Activated CD4-positive, alpha-beta T cell treated with anti-CD3 and anti-CD28 coated beads, Interleukin-2, Interleukin-4, amounts not matched to agents 100 ng/mL and 50 ng/mL, durations not matched to agents 16 hours and 8 hours (primary cell): Measurements from ENCODE around the gene SFXN3.

ENCODE experiments used
- DNase-seq: peaks from one replicate; pipeline ENCODE4 v3.0.0-alpha.2; 2020; ENCODE audit warnings: low spot score

Gene SFXN3

DNA sequence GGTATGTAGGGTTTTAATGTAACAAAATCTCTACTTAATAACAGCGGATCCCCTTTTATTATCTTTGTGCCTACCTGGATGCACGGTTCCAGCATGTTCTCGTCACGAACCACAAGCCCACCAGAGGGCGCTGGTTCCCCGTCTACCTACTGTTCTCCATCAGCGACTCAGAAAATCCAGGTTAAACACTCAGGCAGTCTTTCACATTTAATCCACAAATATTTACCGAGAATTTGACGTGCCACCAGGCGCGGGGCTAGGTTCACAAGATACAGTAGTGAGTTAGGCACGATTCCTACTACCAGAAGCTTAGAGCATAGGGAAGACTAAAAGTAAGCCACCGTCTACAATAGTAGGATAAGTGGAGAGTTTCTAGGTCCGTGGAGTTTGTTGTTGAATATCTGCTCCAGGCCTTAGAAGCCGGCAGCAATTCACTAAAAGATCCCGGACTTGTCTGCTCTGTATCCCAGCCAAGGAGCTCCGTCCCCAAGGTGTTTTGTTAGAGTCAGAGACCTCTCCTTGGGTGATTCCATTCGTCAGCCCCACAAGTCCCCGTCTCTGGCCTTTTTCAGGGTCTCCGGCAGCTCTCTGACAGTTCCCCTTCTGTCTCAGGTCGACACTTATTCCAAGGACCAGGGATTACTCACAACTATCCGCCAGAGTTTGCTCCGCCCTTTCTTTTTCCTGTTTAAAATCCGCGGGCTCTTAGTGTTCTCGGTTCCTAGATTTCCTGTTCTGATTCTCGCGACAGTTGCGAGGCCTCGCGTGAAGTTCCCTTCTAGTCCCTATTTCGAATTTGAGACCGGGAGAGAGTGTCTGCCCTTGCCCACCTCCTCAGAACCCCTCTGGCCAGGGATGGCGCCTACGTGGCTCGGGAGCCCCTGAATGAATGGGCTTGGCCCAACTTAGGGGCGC, 29.3 kb downstream of the SFXN3 start:
- DNase-seq = peak; percentile 93

DNA sequence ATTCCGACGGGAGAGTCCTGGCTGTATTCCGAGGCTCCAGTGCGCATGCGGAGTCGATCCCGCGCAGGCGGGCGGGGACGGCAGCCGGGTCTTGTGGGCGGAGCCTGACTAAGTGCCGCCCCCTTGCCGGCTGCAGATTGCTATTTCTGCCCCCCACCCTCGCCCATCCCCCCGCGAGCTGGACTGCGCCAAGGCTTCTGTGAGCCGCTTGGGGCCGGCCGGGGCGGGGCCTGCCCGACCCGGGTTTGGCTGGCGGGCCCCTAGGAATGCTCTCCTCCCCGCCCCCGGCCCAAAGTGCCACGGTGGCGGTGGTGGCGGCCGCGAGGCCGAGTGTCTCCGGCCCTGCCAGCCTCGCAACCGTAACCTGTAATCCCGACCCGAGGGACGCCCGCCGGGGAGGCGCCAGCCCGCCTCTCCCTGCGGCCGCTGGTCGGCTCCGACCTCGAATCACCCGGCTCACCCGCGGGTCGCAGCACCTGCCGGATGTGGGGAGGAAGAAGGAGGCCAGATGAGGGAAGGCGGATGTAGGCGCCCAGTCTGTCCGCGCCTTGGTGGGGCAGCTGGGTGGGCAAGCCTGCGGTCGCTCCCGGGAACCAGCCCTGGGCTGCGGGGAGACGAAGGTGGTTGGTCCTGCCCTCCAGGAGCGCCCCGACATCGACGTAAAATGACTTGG, 30.1 kb downstream of the SFXN3 start:
- DNase-seq = peak; percentile 92

DNA sequence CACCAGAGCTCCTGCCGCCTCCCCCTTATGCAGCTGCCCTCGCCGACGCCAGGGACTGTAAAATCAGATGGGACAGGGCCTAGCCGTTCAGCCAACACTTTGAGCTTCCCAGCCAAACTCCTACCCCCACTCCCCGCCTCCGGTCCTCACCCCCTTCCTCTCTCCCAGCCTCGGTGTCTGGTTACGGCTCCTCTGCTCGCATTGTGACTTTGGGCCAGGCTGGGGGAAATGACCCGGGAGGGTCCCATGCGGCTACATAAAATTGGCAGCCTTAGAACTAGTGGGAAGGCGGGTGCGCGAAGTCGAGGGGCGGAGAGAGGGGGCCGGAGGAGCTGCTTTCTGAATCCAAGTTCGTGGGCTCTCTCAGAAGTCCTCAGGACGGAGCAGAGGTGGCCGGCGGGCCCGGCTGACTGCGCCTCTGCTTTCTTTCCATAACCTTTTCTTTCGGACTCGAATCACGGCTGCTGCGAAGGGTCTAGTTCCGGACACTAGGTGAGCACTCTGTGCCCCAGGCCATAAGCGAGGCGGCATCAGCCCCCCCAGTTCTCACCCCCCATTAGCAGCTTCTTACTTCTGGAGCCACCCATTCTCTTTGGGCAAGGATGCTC, 30.7 kb downstream of the SFXN3 start, which contains the start of gene KAZALD1:
KAZALD1 (plus strand) TSS at position 366 of the 608 bp plus-strand sequence. CDS start 604 bp downstream, outside the sequence.
- no peak for DNase-seq

DNA sequence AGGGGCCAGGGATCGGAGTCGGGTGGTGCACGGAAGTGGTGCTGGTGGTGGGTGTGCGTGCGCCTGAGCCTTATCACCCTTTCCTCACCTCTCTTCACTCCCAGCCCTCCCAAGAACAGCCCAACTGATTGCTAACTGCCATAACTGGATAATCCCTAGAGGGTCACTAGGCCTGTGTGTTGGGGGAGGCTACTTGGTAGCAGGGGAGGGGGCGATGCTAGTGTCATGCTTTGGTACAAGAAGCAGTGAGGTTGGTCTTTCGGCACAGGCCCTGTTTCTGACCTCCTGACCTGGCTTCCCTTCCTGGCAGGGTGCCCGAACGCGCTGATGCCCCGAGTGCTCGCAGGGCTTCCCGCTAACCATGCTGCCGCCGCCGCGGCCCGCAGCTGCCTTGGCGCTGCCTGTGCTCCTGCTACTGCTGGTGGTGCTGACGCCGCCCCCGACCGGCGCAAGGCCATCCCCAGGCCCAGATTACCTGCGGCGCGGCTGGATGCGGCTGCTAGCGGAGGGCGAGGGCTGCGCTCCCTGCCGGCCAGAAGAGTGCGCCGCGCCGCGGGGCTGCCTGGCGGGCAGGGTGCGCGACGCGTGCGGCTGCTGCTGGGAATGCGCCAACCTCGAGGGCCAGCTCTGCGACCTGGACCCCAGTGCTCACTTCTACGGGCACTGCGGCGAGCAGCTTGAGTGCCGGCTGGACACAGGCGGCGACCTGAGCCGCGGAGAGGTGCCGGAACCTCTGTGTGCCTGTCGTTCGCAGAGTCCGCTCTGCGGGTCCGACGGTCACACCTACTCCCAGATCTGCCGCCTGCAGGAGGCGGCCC, 31.4 kb downstream of the SFXN3 start:
- DNase-seq = peak; percentile 58

DNA sequence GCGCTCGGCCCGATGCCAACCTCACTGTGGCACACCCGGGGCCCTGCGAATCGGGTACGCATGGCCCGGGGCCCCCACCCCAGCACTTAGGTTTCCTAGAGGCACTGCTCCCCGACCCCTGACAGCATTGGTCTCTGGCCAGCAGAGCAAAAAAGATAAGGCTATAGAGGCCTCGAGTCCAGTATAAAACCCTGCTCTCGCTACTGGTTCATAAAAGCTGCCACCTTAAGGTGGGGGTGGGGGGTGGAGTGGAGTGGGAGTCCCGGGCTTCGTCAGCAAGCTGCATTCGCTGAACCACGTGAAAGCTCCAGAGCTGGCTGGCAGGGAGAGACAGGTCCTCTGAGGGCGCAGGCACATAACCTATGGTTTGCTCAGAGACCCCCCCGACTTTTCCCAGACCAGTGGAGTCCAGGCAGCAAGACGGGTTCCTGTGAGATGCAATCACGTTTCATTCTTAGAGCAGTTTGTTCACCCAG, 32.1 kb downstream of the SFXN3 start:
- no peak for DNase-seq

DNA sequence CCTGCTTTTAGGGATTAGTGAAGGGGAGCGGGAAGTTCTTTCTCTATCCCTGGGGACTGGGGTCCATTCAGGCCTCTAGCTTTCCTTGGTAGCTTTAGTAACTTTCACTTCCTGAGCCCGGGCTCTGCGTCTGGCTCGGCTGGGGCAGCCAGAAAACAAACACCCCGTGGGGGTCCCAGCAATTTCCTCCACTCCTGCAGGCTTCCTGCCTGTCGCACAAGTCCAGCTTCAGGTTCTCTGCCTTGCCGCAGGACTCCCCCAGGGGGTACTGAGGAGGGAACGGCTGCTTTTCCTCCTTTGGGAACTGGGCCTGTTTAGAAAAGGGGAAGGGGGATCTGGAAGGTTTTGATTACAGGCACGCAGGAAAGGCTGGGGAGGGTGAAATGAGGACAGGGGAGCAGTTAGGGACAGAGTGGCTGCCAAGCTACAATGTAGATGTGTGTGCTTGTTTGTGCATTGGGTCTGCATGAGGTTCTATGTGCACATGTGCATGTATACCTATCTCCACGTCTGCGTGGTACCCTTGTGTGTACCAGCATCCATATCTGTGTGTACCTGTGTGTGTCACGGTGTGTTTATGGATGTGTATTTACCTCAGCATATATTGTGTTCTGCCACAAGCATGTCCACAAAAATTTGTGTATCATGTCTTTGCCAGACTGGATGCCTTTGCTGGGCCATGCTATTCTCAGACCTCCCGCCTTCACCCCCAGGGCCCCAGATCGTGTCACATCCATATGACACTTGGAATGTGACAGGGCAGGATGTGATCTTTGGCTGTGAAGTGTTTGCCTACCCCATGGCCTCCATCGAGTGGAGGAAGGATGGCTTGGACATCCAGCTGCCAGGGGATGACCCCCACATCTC, 32.7 kb downstream of the SFXN3 start:
- DNase-seq = no peak

DNA sequence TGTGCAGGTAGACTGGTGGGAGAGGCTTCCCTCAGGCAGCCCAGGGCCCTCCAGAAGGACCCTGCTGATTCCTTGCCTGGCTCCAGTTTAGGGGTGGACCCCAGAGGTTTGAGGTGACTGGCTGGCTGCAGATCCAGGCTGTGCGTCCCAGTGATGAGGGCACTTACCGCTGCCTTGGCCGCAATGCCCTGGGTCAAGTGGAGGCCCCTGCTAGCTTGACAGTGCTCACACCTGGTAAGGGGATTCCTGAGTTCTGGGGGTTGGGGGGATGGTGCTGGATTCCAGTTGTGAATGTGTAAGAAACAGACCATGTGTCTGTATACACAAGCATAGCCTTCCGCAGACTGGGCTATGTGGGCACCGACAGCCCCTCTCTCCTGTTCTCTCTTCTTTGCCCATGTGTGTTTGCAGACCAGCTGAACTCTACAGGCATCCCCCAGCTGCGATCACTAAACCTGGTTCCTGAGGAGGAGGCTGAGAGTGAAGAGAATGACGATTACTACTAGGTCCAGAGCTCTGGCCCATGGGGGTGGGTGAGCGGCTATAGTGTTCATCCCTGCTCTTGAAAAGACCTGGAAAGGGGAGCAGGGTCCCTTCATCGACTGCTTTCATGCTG, 33.5 kb downstream of the SFXN3 start:
- DNase-seq = no peak

DNA sequence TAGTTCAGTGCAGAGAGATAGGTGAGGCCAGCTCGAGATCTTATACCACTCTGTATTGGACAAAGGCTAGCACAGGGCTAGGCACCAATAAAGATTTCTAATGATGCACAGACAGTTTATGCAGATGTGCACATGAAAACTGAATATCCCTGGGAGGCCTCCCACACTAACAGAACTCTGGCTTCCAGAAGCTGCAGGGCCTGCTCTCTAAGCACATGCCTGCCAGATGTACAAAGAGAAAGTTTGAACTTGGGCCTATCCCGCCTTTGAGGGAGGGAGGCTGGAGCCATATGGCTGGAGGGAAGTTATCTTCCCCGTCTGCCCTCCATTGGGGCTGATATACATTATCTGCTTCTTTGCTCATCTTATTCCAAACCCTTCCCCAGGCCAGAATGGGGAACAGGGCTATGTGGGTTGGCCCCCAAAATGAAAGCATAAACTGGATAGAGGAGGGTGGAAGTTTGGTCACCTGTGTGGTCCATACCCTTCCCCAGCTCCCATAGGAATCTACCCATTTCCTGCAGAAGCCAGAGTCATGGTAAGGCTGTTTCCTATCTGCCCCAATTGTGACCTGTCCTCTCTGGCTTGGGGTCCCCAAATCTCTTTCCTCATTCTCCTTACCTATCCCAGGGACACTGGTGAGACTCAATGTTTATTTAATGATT, 34.6 kb downstream of the SFXN3 start:
- no peak for DNase-seq

DNA sequence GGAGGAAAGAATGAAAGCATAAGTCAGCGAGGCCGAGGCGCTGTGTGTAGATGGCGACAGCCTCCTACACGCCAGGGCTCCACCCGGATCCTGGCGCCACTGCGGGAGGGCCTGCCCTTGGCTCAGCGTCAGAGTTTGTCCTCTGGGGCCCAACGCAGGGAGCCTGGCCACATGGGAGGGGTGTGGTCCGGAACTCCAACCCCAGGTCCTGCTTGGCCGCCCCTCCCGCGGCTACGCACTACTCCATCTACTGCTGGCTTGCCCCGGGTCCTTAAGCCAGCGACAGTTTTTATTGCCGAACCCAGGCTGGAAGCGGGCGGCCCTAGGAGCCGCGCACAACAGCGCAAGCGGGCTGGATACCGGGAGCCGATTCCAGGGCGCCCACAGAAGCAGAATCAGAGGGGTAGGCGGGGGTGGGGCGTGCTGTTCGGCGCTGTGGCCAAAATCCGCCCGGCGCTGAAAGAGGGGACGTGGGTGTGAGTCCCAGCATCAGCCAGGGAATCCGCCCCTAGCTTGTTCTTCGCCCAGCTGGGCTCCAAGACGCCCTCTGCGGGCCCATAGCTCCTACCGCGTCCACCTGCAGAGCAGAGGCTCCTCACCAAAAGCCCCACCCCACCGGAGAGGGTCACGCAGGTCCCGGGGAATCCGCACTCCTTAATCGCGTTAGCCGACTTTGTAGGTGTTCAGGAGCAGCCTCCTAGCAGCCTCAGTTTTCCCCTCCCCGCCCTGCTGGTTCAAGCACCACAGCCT, 35.3 kb downstream of the SFXN3 start:
- DNase-seq = peak; percentile 40

DNA sequence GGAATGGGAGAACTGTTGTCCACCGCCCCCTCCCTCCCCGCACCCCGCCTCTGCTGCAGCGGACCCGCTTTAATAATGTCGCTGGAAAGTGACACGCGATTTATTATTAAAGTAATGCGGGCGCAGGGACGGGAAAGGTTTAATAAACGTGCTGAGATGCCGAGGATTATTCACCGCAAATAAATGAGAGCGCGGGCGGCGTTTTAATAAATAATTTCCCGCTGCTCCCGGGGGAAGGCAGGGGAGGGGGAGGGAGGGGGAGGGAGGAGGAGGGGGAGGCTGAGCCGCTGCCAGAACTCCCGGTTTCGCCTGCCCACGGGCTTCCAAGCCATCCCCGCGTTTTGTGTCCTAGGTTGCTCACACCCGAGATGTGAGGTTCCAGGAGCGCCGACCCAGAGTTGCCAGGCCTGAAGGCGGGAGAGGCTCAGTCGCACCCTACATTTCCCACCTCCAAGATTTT, 35.9 kb downstream of the SFXN3 start:
- DNase-seq = no peak

DNA sequence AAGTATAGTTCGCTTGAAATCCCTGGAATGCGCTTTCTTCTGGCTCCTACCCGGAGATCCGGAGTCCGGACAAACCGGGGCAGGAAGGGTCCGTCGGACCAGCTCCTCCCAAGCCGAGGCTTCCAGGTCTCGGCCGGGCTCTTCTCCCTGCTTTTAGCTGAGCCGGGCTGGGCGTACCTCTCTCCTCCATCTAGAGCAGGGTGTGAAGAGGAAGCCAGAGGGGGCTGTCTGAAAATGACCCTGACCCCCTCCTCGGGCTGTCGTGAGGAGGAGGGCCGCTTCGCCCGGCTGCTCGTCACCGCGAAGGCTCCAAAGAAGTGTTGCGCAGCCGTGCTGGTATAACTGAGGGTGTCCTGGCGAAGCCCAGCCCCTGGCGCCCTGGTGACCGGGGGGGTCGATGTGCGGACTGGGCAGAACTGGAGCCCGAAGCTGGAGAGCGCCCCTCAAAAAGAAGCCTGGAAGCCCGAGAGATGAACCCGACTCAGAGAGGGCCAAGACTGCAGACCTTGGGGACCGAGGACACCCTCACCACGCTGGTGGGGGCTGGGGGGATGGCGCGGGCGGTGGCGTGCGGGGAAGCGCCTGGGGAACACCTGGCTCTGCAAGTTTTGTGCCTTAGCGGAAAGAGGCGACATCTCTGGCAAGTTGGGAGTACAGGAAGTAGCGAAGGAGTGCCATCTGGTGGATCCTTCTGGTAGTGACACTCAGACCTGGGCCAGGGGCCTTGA, 36.5 kb downstream of the SFXN3 start:
- DNase-seq = peak; percentile 86

DNA sequence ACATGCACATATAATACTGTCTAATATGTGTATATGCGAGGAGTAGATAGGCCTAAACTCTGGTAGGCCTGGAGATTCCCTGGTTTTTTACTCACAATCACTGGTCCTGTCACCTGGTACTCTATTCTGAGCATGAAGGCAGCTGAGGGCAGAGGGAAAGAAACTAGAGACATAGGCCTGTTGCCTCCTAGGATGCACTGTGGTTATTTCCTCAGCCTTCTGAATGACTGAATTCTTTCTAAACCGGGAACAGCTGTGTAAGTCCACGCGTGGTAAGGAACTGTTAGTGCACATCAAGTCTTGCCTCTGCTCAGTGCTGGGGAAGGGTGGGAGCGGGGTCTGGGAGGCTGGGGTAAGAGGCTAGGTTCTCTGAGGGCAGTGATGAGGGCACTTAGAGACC, 38.4 kb downstream of the SFXN3 start:
- no peak for DNase-seq

DNA sequence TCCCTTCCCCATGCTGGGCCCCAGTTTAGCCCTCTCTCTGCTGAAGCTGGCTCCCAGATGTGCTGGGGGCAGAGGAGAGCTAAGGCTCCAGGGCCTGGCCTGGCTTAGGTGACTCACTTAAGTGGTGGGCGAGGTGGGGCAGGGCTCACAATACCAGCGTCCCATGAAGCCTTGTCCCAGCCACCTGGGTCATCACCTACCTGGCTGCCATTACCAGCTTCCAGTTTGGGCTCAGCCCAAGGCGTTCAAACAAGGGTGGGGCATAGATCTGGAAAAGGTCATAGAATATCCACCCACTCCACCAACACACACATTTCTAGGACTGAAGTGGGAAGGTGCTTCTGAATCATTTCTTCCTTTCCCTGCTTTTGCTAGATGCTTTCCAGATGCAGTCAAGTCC, 39.1 kb downstream of the SFXN3 start:
- no peak for DNase-seq

DNA sequence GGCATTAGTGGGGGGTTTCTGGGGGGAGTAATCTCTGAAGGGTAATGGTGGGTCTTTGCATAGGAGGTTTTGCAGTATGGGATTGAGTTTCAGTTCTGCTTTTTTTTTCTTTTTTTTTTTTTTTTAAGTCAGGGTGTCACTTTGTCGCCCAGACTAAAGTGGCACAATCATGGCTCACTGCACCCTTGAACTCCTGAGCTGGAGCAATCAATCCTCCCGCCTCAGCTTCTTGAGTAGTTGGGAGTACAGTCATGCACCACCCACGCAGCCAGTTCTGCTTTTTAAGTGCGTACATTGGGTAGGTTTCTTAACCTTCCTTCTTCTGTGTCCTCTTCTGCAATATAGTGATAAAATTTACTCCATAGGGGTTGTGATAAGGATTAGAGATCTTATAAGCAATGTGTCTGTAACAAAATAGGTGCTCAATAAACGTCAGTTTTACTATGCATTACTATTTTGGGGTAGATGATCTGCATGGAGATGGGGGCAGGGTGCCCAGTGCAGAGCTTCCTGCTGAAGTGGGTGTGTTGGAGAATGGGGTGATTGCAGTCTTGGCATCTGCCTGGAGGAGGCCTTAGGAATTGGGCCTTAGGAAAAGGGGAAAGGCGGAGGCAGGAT, 40.3 kb downstream of the SFXN3 start:
- no peak for DNase-seq

DNA sequence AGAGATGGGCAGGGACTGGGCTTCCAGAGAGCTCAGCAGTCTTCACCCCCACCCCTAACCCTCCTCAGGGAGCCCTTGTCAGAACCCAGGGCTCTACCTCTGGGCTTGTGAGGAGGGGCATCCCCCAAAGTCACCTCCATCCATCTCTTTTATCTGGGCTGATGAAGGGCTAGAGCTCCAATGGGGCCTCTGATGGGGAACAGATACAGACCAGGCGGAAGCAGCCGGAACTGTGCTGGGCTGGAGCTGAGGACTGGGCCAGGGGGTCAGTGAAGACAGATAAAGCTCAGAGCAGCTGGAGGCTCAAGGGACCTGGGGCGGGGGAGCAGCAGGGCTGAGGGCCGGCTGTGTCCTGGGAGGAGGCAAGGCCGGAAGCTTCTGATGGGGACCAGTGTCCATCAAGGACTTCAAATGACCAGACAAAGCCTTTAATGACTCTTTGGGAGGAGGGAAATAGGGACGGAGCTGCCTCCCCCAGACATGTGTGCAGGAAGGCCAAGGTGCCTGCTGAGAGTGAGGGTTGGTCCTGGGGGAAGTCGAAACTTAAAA, 40.9 kb downstream of the SFXN3 start:
- no peak for DNase-seq

DNA sequence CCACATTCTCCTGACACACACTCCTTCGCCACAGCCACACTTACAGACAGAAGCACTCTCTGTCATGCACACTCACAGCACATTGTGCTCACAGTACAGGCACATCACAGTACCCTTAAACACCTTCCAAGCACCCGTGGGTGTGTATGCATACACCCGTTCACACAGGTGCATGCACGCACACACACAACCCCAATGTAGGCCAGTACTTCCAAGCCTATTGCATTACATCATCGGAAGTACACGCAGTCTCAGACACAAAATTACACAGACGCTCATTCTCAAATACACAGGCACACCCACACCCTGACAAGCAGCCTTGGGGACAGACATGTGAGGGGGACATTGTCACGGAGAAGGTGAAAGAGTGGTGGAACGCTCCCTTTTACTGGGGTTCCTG, 41.9 kb downstream of the SFXN3 start:
- DNase-seq = no peak

DNA sequence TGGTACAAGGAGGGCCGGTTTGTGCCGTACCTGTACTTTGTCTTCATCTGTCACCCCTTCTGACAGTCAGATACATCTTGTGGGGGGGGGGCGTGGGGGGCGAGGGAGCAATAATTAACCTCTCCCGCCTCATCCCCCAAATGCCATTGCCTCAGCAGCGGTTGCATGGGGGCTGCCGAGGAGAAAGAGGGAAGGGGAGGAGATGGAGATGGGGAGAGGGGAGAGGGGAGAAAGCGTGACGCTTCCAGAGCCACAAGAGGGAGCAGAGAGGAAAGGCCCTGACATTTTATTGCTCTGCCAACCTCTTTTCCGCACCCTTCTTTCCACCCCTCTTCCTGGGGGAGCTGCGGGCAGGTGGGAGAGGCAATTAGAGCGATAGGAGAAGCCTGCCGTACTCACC, 42.6 kb downstream of the SFXN3 start:
- DNase-seq = no peak

DNA sequence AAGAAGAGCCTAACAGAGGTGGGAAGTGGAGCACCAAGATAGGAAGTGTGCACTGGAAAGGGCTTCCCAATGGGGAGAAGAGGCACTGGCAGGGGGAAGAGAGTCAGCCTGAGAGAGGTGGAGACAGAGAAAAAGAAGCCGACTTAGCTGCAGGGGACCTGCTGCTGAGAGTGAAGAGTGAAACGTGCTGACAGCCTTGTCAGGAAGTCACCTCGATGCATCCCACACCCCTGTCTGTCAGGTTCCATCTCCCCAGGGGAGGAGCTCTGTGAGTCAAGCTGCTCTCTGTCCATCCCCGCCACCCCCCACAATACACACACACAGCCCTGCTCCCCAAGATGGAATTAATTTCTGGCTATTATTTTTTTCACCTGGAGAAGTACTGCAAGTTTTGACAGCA, 44.7 kb downstream of the SFXN3 start:
- DNase-seq = no peak
